Measurements from ENCODE around the gene CTNNA2.

The CTNNA2 gene

DNA sequence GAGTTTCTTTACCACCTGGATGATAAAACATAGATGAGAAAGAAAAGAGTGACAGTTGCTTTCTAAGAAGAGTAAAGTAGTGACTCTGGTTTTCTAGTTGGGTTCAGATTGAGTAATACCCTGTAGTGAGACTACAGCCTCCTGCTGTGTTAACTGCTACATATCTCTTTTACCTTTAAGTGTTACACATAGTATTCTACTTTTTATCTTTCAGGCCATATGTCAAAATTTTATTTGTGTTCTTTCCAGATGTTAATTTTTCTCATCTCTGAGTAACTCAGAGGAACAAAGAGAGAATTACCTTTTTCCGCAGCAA is 348.2 kb downstream of the CTNNA2 start:
- DNase-seq, result no peak

DNA sequence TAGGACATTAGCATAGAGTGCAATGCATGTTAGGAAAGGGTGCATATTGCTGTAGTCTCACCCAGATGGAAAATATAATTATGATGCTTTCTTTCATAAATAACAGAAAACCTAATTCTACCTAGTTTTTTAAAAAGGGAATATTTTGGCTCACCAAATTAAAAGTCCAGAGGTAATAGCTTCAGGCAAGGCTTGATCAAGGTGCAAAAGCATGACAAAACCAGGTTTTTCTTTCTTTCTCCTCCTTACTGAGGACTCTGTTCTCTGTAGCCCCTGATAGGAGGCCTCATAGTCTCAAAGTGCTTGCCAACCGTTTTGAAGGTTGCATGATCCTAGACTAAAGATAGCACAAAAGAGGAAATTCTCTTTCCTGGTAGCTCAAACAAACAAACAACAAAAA is 349.9 kb downstream of the CTNNA2 start:
- DNase-seq, result no peak

DNA sequence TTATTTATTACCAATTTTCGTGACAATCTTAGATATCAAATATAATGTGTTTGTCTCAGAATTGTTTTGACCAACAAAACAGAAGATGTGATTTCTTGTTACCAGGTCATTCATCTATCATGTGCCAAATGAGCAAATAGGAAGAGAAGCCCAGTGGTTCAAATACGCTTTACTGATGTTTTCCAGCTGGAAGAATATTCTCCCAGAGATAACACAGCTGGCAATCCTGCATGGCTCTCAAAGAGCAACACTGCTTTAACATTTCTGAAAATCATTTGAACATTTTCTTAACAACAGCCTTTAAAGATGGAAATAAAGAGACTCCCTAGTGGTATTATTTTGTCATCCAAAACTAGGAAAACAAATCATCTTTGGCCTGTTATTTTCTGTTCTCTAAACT is 359.8 kb downstream of the CTNNA2 start:
- DNase-seq, result no peak

DNA sequence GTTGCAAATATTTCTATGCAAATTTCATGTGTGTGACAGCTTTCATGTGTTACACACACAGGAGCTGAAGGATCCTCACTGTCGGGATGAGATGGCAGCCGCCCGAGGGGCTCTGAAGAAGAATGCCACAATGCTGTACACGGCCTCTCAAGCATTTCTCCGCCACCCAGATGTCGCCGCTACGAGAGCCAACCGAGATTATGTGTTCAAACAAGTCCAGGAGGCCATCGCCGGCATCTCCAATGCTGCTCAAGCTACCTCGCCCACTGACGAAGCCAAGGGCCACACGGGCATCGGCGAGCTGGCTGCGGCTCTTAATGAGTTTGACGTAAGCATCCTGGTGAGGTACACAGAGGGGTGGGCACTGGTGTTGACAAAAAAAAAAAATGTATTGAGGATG is 361.2 kb downstream of the CTNNA2 start:
- no peak for DNase-seq

DNA sequence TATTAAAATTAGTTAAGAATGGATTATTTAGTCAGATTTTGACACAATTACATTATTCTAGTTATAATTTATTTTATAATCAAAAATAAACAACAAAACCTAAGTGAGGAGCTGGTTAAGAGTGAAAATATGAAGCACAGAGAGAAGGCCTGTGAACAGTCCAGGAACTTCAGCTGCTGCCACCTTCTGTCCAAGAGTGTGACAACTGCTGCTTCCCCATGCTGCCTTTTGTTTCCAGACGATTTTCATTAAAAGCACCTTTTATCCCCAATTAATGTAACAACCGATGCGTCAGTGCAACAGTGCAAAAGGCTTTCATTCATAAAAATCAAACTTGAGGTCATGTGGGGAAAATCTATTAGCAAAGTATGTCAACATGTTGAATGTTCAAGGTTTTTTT is 363.6 kb downstream of the CTNNA2 start:
- no peak for DNase-seq

DNA sequence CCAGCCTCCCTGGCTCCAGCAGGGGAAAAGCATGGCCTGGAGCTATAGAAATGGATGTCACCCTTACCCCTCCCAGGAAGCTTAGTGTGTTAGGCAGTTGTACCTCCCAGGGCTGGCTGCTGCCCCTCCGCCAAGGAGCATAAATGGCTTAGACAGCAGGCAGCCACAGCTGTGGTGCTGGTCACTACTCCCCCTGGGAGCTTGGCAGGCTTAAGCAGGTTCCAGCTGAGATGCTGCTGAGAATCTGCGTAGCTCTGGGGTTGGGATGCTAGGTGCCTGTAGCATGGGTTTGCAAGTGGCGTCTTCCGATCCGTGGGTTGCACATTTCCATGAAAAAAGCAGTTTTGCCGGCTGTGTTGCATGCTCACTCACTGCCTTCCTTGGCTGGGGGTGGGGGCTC is 369.7 kb downstream of the CTNNA2 start:
- no peak for DNase-seq

DNA sequence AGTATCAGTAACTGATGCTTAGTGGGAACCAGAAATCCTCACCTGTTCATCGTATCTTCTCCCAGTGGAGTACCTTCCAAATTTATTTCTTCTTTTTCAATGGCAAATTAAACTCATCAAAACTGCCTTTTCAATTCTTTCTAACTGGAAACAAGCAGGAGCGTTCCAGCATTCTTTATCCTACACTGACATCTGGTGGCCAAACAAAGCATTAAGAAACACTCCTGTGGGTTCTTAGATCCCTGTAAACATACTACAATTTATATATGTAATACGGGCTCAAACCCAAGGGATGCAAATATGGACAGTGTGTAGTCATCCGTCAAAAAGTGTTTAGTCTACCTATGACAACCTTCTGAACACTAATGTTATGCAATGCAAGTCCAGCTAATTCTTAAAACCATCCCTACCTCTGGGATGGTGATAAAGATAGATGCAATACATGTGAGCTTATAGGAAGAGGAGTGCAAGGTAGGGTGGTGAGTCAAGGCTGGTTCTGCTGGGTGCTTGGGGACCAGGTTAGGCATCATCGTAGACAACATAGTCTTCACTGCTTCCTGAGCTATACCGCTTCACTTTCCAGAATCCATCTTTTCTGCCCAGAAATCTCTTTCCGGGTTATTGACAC is 375.0 kb downstream of the CTNNA2 start:
- DNase-seq, result no peak

DNA sequence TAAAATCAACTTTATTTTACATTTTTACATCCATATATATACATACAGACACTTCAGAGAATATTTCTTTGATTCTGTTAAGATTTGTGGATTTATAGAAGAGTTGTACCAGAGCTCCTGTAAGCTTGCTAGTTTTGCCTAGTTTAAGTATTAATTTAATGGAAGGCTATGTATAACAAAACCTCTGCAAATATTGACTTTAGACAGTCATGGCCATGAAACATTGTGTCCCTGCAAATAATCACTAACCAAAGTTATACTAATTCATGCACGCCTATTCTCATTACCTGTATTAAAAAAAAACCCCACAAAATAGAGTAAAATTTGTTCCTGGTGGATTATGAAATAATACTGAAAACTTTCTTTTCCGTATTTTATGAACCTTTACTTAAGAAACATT is 379.3 kb downstream of the CTNNA2 start:
- no peak for DNase-seq

DNA sequence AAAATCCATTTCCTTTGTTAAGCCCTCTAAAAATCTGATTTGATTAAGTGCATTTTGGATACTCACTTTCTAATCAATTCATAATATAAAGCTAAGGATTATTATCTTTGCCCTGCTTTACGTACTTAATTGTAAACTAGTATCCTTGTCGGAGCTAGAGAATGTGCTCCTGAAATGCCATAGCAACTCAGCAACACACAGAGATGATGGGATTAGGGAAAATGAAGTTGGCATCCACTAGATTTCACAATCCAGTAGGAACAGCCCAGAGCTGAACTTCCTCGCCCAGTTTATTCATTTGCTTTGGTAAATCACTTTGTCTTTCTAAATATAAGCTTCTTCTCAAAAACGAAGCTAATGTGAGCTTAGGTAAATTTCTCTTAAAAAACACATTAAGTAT is 386.3 kb downstream of the CTNNA2 start:
- DNase-seq, result no peak

DNA sequence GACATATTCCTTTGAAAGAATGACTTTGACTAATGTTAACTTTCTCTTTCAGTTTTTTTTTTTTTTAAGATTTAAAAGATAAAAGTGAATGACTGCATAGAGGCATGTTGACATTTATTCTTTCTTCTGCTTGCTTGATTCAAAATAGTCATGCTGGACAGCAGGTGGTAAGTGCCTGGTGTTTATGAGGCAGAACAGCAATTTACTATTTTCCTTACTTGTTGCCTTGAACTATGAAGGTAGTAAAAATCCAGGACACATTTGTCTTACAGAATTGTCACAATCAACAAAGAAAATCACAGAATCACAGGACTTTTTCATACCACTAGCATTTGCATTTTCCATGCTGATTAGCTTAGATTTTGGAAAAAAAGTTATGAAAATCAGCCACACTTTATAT is 388.3 kb downstream of the CTNNA2 start:
- no peak for DNase-seq

DNA sequence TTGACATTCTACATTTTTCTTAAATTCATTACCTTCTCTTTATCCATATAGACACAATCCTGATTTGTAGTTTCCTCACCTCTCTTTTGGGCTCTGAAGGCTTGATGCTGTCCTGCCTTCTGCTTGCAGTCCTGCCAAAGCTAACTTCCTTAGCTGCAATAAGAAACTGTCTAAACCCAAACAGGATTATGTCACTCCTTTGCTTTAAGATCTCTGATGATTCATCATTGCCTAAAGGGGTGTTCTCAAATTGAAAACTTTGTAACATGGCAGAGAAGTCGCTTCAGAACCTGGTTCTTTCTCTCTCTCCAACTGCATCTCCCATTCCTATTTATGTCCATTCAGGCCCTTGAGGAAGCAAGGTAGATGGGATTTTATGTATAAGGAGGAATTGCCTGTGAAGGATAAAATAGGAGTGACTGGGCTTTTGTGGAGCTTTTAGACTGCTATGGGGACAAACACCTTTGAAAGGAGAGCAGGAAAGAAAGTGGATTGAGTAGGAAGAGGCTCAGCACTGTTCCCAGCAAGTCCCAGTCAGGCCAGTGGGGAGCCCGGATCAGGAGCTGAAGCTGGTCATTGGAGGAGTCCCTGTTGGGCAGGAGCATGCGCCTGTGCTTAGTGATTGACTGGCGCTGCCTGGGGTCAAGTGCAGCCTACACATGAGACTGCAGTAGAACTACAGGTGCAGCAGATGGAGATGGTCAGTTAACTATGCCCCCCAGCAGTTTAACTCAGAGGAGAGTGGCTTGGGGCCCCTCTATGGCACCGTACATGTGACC is 390.6 kb downstream of the CTNNA2 start:
- DNase-seq, result no peak

DNA sequence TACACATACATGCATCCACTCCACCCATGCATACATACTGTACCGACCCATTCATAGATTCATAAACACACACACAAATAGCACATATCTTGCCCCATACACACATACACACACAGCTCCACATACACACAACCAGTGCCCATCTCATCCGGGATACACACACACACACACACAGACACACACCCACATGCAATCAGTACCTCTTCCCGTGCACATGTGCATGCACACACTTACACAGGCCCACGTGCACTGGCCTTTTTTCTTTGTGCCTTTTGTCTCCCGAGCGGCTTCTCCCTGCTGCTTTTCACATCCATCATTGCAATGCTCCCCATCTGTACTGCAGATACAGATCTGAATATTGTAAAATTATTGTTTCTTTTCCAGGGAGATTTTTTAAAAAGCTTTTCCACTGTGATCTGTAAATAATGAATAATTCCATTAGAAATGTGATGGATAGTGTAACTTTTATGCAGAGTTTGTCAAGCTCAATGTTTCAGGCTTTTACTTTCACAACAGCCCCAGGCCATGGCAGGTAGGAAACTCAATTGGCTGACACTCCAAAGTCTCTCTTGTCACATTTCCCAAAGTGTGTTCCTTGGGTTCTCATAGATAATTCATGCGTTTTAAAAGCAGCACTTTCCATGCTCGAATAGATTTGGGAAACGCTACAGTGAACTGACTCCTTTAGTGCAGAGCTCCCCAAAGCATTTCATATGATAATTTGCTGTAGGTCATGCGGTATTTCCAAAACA is 393.5 kb downstream of the CTNNA2 start:
- no peak for DNase-seq

DNA sequence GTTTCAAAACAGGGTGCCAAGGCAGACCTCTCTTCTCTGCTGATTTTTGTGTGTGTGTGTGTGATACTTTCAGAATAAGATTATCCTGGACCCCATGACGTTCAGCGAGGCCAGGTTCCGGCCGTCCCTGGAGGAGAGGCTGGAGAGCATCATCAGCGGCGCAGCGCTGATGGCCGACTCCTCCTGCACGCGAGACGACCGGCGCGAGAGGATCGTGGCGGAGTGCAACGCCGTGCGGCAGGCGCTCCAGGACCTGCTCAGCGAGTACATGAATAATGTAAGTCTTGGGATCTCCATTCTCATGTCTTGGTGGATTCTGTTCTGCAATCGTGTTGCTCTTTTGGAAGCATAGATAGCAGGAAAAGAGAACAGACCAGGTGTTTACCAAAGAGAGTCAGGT is 396.7 kb downstream of the CTNNA2 start:
- no peak for DNase-seq

DNA sequence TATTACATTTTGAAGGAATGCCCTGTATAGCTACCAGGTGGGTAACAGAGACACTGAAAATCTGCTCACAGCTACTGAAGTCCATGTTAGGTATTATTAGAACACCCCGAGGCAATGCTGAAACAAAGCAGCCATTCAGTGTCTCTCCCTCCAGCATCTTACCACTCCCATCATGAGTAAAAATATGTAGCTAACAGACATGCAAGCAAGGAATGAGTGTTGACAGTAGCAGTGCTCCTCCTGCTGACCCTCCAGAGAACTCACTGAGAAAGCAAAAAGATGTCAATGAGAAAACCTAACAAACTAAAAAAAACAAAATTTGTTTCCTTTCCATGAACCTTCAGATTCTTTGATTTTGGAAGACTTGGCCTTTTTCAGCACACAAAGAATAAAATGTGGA is 397.8 kb downstream of the CTNNA2 start:
- no peak for DNase-seq

DNA sequence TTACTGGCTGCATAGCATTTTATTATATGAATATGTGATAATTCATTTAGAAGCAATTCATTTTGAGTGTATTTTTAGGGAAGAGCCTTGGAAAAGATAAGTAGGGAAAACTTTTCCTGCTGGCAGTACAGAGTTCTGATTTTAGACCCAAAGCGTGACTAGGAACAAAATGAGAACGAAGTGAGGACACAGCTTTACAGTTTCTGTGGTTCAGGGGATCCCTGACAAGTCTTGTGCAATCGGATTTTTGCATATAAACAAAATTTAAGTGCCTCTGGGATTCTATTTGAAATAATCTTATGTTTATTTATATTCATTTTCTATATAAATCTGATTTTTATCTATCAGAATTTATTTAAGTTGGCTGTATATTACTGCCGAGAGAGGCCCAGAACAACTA is 402.6 kb downstream of the CTNNA2 start:
- no peak for DNase-seq

DNA sequence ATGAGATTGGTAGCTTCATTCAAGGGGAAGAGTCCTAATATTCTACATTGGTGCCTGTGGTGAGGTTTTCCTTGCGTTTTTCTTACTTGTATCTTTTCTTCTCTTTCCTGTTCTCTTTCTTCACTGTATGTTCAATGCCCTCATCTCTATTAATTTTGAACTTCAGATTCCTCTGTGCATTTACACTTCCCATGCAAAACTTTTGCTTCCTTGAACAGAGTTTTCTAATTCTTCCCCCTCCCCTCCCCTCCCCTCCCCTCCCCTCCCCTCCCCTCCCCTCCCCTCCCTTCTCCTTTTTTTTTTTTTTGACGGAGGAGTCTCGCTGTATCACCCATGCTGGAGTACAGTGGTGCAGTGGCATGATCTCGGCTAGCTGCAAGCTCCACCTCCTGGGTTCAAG is 403.4 kb downstream of the CTNNA2 start:
- DNase-seq, result no peak

DNA sequence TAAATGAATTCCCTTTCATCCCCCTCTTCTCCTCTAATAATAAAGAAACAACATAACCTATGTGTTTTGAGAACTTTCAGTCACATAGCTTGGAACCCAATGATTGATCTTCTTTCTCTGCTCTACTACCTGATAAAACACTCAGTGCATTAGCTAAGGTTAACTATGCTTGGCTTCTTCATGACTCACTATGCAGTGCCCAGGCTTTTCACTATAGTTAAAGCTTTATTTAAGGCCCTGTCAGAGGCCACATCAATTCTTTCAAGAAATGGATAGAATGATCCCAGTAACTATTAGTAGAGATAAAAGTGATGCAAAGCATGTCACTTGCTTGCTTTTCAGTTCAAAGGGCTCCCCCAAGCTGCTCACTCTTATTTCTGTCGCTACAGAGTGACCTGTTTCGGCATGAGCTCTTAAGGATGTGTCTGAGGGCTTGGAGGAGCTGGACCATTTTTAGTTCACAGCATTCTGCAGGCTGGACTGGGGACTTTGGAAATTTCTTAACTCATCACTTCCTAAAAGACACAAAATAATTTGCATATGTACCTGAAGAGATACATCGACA is 407.7 kb downstream of the CTNNA2 start:
- no peak for DNase-seq

DNA sequence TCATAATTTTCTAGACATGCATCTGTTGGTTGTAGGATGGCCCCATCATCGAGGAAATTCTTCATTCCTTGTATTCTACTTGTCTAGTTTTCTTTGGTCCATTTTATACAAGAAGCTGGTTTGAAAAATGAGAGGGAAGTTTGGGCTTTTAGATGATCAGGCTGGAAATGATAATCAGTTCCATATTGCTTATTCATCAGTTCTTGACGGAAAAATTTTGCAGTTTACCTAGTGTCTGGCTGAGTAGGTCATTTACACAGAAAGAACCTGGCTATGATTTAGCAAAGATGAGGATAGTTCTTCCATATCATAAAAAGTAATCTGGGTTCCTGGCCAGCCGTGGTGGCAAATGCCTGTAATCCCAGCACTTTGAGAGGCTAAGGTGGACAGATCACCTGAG is 416.8 kb downstream of the CTNNA2 start:
- no peak for DNase-seq

DNA sequence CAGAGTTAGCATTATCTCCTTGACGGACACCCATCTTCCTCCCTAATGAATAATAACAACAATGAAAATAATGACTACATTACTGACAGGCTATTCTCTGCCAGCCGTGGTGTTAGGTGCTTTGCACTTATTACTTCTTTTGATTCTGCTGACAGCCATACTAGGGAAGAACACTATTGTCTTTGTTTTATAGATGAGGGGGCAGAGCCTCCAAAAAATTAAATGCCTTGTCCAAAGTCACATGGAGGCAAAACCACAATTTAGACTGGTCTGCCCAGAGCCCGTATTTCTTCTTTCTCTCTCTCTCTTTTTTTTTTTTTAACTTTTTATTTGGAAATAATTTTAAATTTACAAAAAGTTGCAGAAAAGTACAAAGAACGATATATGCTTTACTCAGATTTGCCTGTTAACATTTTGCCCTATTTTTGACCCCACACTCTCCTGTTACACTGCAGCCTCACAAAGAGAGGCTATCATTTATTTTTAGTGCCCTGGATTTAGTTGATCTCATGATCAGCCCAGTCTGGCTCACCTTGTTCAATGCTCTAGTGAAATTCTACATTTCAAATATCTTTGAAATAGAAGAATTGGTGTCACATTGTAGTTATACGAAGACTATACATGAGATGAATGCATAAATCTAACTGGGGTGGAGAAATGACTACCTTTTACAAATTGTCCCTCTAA is 422.3 kb downstream of the CTNNA2 start:
- DNase-seq, result no peak

DNA sequence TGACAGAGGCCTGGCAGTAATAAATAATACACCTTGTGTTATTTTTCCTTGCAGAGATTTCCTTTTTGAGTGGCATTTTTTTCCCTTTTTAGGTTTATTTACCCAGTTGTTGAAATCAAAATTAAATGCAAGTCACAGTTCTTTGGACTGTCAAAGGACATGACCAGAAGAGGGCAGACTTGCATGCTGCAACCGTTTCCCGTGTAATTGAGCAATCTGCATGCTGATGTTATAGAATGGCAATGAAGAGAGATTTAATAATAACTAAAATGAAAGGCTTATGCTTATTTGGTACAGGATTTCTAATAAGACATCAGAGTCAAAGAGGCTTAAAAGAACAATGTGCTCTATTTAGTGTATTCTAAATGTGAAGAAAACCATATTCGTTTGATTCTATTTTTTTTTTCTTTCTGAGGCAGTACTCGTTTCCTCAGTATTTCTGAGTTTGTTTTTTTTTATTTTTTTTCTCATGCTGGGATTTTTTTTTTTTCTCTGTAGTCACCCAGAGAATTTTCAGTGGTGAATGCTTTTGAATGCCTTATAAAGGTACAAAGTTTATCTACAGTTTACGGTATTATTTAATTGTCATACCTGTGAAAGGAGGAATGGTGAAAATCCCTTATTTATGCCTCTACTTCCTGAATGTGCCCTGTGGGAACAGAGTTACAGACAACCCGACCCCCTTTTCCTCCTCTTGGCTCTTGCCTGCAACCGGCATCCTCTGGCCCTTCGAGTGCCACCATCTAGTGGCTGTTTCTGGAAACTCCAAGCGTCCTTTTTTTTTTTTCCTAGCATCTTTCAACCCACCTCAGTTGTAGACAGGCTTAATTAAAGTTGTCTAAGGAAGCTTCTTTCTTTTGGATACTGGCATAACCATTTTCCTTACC is 423.2 kb downstream of the CTNNA2 start:
- no peak for DNase-seq

DNA sequence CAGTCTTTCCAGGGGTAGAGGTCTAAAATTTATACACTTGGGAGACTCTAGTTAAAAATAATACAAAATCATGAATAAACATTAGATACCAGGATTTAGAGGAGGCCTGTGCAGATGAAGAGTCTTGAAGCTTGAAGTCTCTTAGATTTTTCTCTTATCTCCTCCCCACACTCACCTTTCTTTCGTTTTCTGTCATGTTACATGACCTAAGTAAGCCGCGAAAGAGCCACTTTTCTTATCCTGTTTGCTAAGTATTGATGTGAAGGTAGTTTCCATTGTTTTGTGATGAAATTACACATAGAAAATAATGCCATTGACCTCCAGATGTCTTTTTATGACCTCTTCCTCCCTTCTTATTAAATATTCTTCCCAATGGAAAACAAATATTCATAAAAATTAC is 423.9 kb downstream of the CTNNA2 start:
- DNase-seq, result no peak

DNA sequence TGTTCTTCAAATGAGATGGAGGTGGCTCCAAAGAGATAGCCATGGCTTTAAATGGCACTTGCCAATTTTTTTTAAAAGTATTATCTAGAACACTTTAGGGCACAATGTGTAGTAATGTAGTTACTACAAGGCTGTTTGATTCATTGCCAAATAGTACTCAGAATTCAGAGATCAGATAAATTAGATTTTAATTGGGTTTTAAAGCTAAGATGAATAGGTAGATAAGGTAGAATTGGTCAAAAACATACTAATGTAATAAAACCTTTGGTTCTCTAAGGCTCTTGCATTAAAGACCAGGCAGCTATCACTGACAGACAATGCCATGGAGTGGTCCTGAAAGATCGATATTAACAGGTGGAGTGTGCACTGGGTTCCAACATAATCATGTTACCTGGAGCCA is 425.8 kb downstream of the CTNNA2 start:
- no peak for DNase-seq

All from activated gamma-delta T cell (primary cell).